K562 (cell line): Measurements from ENCODE around the gene RPUSD2.

Experiments
- CCAR2 ChIP-seq: fragments of 200-400 bp; formaldehyde crosslinking; IDR thresholded peaks from 2 replicates; pipeline ENCODE4 v1.6.1; 2017; ENCODE audit warnings: mild to moderate bottlenecking, low read depth, low read length
- GABPA ChIP-seq: fragments of 200-800 bp; sonication (Bioruptor generic); conservative IDR thresholded peaks from 2 replicates; pipeline ENCODE4 v1.6.1; 2016; ENCODE audit warnings: low read depth, missing genetic modification characterization, missing compliant biosample characterization
- MAZ ChIP-seq, 2 experiments: fragments of 450-650 bp in 1 of 2; sonication (generic) in 1 of 2; formaldehyde crosslinking; IDR thresholded peaks in 1 of 2; conservative IDR thresholded peaks in 1 of 2; 2 replicates each; pipeline versions ENCODE4 v1.4.0 to v1.5.0; 2020; ENCODE audit warnings: mild to moderate bottlenecking in 1 of 2, missing genetic modification reagents in 1 of 2
- TAF1 ChIP-seq: IDR thresholded peaks from 2 replicates; pipeline ENCODE4 v1.6.1; 2011; ENCODE audit warnings: mild to moderate bottlenecking, low read length, moderate library complexity; ENCODE audit not compliant: insufficient read depth, control insufficient read depth, severe bottlenecking; ENCODE audit errors: extremely low read depth
- ZBTB17 ChIP-seq: fragments of 450-650 bp; formaldehyde crosslinking; IDR thresholded peaks from 2 replicates; pipeline ENCODE4 v1.4.0; 2020; ENCODE audit warnings: mild to moderate bottlenecking
- TF ChIP-seq, protein P1 (sequence below), 3 experiments: IDR thresholded peaks in 2 of 3; conservative IDR thresholded peaks in 1 of 3; 2 replicates each; pipeline ENCODE4 v1.5.1; 2011 to 2012; ENCODE audit warnings: low read length in 3 of 3, mild to moderate bottlenecking in 3 of 3, control low read depth in 2 of 3, improper control_type of control experiment in 1 of 3, inconsistent platforms in 1 of 3, low read depth in 1 of 3, mixed read lengths in 1 of 3, moderate library complexity in 1 of 3; ENCODE audit not compliant: insufficient read depth in 2 of 3
- TF ChIP-seq, protein P2 (sequence below): fragments of 450-650 bp; IDR thresholded peaks from 2 replicates; pipeline ENCODE4 v1.6.1; 2016; ENCODE audit warnings: low read depth
- TF ChIP-seq, protein P3 (sequence below): sonication (generic); formaldehyde crosslinking; IDR thresholded peaks from 2 replicates; pipeline ENCODE4 v1.8.0; 2022; ENCODE audit warnings: mild to moderate bottlenecking, missing genetic modification reagents
- TF ChIP-seq, protein P4 (sequence below): sonication (generic); formaldehyde crosslinking; IDR thresholded peaks from 2 replicates; pipeline ENCODE4 v1.9.0; 2022; ENCODE audit warnings: mild to moderate bottlenecking, missing genetic modification reagents

DNA sequence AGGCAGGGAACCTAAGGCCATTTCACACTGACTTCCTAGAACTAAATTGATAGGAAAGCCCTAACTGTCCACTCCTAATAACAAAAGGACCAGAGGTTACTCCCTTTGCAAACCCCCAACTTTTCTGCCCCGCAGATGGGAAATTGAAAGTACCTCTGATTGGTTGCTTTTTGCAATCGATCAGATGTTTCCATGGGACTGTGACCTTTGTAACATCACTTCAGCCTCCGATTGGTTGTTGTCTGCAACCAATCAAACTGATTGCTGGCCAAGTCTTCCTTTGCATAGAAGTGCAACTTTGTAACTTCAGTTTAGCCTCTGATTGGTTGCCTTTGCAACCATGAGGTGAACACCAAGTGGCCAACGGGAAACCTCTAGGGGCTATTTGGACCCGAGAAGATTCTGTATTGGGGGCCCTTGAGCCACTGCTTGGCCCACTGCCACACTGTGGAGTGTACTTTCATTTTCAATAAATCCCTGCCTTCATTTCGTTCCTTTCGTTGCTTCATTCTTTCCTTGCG, 13.7 kb downstream of the RPUSD2 start:
- TF ChIP-seq CCAR2 (no peak), MAZ (CRISPR knock-in tag; conservative IDR thresholded peaks at IDR 0.05 in 1 of 2, IDR thresholded peaks at IDR 0.05 in 1 of 2) (no peak), GABPA (tag) (no peak), ZBTB17 (no peak), TAF1 (no peak)
- TF ChIP-seq, protein P1, sequence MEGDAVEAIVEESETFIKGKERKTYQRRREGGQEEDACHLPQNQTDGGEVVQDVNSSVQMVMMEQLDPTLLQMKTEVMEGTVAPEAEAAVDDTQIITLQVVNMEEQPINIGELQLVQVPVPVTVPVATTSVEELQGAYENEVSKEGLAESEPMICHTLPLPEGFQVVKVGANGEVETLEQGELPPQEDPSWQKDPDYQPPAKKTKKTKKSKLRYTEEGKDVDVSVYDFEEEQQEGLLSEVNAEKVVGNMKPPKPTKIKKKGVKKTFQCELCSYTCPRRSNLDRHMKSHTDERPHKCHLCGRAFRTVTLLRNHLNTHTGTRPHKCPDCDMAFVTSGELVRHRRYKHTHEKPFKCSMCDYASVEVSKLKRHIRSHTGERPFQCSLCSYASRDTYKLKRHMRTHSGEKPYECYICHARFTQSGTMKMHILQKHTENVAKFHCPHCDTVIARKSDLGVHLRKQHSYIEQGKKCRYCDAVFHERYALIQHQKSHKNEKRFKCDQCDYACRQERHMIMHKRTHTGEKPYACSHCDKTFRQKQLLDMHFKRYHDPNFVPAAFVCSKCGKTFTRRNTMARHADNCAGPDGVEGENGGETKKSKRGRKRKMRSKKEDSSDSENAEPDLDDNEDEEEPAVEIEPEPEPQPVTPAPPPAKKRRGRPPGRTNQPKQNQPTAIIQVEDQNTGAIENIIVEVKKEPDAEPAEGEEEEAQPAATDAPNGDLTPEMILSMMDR (IDR thresholded peaks at IDR 0.05 in 2 of 3, conservative IDR thresholded peaks at IDR 0.05 in 1 of 3; ENCODE audit: insufficient read depth in 2 of 3, low read depth in 1 of 3, low read length in 3 of 3) = no peak
- TF ChIP-seq, protein P2, sequence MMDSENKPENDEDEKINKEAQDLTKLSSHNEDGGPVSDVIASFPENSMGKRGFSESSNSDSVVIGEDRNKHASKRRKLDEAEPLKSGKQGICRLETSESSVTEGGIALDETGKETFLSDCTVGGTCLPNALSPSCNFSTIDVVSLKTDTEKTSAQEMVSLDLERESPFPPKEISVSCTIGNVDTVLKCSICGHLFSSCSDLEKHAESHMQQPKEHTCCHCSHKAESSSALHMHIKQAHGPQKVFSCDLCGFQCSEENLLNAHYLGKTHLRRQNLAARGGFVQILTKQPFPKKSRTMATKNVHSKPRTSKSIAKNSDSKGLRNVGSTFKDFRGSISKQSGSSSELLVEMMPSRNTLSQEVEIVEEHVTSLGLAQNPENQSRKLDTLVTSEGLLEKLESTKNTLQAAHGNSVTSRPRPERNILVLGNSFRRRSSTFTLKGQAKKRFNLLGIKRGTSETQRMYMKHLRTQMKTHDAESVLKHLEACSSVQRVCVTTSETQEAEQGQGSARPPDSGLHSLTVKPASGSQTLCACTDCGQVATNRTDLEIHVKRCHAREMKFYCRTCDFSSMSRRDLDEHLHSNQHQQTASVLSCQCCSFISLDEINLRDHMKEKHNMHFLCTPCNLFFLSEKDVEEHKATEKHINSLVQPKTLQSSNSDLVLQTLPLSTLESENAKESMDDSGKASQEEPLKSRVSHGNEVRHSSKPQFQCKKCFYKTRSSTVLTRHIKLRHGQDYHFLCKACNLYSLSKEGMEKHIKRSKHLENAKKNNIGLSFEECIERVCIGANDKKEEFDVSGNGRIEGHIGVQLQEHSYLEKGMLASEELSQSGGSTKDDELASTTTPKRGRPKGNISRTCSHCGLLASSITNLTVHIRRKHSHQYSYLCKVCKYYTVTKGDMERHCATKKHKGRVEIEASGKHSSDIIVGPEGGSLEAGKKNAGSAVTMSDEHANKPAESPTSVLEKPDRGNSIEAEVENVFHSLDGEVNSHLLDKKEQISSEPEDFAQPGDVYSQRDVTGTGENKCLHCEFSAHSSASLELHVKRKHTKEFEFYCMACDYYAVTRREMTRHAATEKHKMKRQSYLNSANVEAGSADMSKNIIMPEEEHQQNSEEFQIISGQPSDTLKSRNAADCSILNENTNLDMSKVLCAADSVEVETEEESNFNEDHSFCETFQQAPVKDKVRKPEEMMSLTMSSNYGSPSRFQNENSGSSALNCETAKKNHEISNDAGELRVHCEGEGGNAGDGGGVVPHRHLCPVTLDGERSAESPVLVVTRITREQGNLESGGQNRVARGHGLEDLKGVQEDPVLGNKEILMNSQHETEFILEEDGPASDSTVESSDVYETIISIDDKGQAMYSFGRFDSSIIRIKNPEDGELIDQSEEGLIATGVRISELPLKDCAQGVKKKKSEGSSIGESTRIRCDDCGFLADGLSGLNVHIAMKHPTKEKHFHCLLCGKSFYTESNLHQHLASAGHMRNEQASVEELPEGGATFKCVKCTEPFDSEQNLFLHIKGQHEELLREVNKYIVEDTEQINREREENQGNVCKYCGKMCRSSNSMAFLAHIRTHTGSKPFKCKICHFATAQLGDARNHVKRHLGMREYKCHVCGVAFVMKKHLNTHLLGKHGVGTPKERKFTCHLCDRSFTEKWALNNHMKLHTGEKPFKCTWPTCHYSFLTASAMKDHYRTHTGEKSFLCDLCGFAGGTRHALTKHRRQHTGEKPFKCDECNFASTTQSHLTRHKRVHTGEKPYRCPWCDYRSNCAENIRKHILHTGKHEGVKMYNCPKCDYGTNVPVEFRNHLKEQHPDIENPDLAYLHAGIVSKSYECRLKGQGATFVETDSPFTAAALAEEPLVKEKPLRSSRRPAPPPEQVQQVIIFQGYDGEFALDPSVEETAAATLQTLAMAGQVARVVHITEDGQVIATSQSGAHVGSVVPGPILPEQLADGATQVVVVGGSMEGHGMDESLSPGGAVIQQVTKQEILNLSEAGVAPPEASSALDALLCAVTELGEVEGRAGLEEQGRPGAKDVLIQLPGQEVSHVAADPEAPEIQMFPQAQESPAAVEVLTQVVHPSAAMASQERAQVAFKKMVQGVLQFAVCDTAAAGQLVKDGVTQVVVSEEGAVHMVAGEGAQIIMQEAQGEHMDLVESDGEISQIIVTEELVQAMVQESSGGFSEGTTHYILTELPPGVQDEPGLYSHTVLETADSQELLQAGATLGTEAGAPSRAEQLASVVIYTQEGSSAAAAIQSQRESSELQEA = no peak
- TF ChIP-seq, protein P3, sequence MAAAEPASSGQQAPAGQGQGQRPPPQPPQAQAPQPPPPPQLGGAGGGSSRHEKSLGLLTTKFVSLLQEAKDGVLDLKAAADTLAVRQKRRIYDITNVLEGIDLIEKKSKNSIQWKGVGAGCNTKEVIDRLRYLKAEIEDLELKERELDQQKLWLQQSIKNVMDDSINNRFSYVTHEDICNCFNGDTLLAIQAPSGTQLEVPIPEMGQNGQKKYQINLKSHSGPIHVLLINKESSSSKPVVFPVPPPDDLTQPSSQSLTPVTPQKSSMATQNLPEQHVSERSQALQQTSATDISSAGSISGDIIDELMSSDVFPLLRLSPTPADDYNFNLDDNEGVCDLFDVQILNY (CRISPR knock-in tag) = no peak
- TF ChIP-seq, protein P4, sequence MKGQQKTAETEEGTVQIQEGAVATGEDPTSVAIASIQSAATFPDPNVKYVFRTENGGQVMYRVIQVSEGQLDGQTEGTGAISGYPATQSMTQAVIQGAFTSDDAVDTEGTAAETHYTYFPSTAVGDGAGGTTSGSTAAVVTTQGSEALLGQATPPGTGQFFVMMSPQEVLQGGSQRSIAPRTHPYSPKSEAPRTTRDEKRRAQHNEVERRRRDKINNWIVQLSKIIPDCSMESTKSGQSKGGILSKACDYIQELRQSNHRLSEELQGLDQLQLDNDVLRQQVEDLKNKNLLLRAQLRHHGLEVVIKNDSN = no peak
